Effector memory CD8-positive, alpha-beta T cell (primary cell): ENCODE results near the gene NR2E1.
A peak's percentile ranks its signal among the peaks of the same experiment; 100 is the strongest.

Source experiments
- ATAC-seq: fragments of 150-1000 bp; cut with Tn5 transposase; replicated peaks from 2 replicates; pipeline ENCODE4 v1.10.0; 2021; ENCODE audit warnings: mild to moderate bottlenecking, moderate library complexity
- DNase-seq, 3 experiments: peaks; one replicate each; pipeline ENCODE4 v3.0.0; 2021
- H3K27ac Mint-ChIP-seq, 2 donors: one replicate each; pipeline ENCODE4 v1.8.0; 2022; ENCODE audit warnings: mild to moderate bottlenecking in 2 of 2, mixed read lengths in 2 of 2, moderate library complexity in 2 of 2
- H3K27me3 Mint-ChIP-seq, 2 donors: one replicate each; pipeline ENCODE4 v1.8.0; 2022; ENCODE audit warnings: mixed read lengths in 2 of 2
- H3K36me3 Mint-ChIP-seq: one replicate; pipeline ENCODE4 v1.8.0; 2022; ENCODE audit warnings: mild to moderate bottlenecking, moderate library complexity, mixed read lengths; ENCODE audit not compliant: insufficient read depth
- H3K4me1 Mint-ChIP-seq, 2 donors: one replicate each; pipeline ENCODE4 v1.8.0; 2022; ENCODE audit warnings: low read depth in 2 of 2, mixed read lengths in 2 of 2
- H3K4me3 Mint-ChIP-seq, 2 donors: one replicate each; pipeline ENCODE4 v1.8.0; 2022; ENCODE audit warnings: mild to moderate bottlenecking in 2 of 2, mixed read lengths in 2 of 2, moderate library complexity in 2 of 2
- H3K9me3 Mint-ChIP-seq, 2 donors: one replicate each; pipeline ENCODE4 v1.8.0; 2022; ENCODE audit warnings: mixed read lengths in 2 of 2

The NR2E1 gene

GRCh38 chr6:108127826-108128225 lies 38.0 kb upstream of the NR2E1 start:
- Mint-ChIP-seq H3K9me3 (no peaks in the 10 kb centered on the region), H3K36me3 (no peaks in the 10 kb centered on the region), H3K4me3 (no peak overlapping the region), H3K27ac (no peak overlapping the region), H3K4me1 (peaks cover 0 to 4% of the 10 kb centered on the region in 2 donors), H3K27me3 (peaks cover 72 to 92% of the 10 kb centered on the region in 2 donors)
- ATAC-seq (no peak), DNase-seq (no peak)

GRCh38 chr6:108130262-108130661 lies 35.6 kb upstream of the NR2E1 start:
- DNase-seq: no peak
- H3K27me3 Mint-ChIP-seq: peaks cover 66 to 86% of the 10 kb centered on the region in 2 donors

GRCh38 chr6:108132863-108133262 lies 33.0 kb upstream of the NR2E1 start:
- Mint-ChIP-seq H3K9me3 (no peaks in the 10 kb centered on the region), H3K27ac (no peak overlapping the region), H3K4me1 (peaks cover 5 to 6% of the 10 kb centered on the region in 2 donors), H3K4me3 (peak overlapping the region in 1 of 2 donors; percentile 80), H3K27me3 (peaks cover 74 to 91% of the 10 kb centered on the region in 2 donors), H3K36me3 (no peaks in the 10 kb centered on the region)
- no peak for ATAC-seq
- DNase-seq: no peak

More at GRCh38 chr6:108130262-108130661, 35.6 kb upstream of the NR2E1 start:
- H3K9me3 Mint-ChIP-seq: no peaks in the 10 kb centered on the region
- H3K4me1 Mint-ChIP-seq: peaks cover 5 to 6% of the 10 kb centered on the region in 2 donors
- no peak overlapping the region for H3K27ac Mint-ChIP-seq
- no peak overlapping the region for H3K4me3 Mint-ChIP-seq
- H3K36me3 Mint-ChIP-seq: no peaks in the 10 kb centered on the region
- no peak for ATAC-seq

GRCh38 chr6:108133594-108134179 lies 32.1 kb upstream of the NR2E1 start:
- no peak overlapping the region for H3K27ac Mint-ChIP-seq
- DNase-seq: no peak
- H3K27me3 Mint-ChIP-seq: peaks cover 75 to 91% of the 10 kb centered on the region in 2 donors

GRCh38 chr6:108134213-108134970 lies 31.4 kb upstream of the NR2E1 start:
- H3K27ac Mint-ChIP-seq: no peak overlapping the region
- peaks cover 71 to 90% of the 10 kb centered on the region in 2 donors for H3K27me3 Mint-ChIP-seq
- H3K36me3 Mint-ChIP-seq: no peaks in the 10 kb centered on the region
- peaks cover 5 to 6% of the 10 kb centered on the region in 2 donors for H3K4me1 Mint-ChIP-seq
- peak overlapping the region in 1 of 2 donors; percentile 10 for H3K4me3 Mint-ChIP-seq
- no peaks in the 10 kb centered on the region for H3K9me3 Mint-ChIP-seq
- DNase-seq (no peak), ATAC-seq (no peak)

More at GRCh38 chr6:108133594-108134179, 32.1 kb upstream of the NR2E1 start:
- peak overlapping the region; percentile 80 to 84 for H3K4me3 Mint-ChIP-seq
- ATAC-seq: peak; percentile 69
- H3K9me3 Mint-ChIP-seq: no peaks in the 10 kb centered on the region
- peaks cover 5 to 6% of the 10 kb centered on the region in 2 donors for H3K4me1 Mint-ChIP-seq
- no peaks in the 10 kb centered on the region for H3K36me3 Mint-ChIP-seq

- no peaks in the 10 kb centered on the region for H3K4me1 Mint-ChIP-seq
- ATAC-seq (no peak), DNase-seq (no peak)
- H3K27ac Mint-ChIP-seq: no peak overlapping the region
- H3K36me3 Mint-ChIP-seq: no peaks in the 10 kb centered on the region
- no peaks in the 10 kb centered on the region for H3K9me3 Mint-ChIP-seq
- H3K27me3 Mint-ChIP-seq: peaks cover 50 to 67% of the 10 kb centered on the region in 2 donors
- H3K4me3 Mint-ChIP-seq: no peak overlapping the region
These were observed 23.6 kb upstream of the NR2E1 start for GRCh38 chr6:108142240-108142639.

- DNase-seq (no peak), ATAC-seq (no peak)
- Mint-ChIP-seq H3K27ac (no peak overlapping the region), H3K4me3 (no peak overlapping the region), H3K4me1 (no peaks in the 10 kb centered on the region), H3K27me3 (peaks cover 49 to 66% of the 10 kb centered on the region in 2 donors), H3K36me3 (no peaks in the 10 kb centered on the region), H3K9me3 (no peaks in the 10 kb centered on the region)
These were observed 20.2 kb upstream of the NR2E1 start for GRCh38 chr6:108145639-108146038.

GRCh38 chr6:108152446-108152845 lies 13.4 kb upstream of the NR2E1 start:
- Mint-ChIP-seq H3K27ac (no peak overlapping the region), H3K4me1 (peaks cover 0 to 8% of the 10 kb centered on the region in 2 donors), H3K4me3 (no peak overlapping the region), H3K36me3 (no peaks in the 10 kb centered on the region), H3K9me3 (no peaks in the 10 kb centered on the region), H3K27me3 (peaks cover 71 to 85% of the 10 kb centered on the region in 2 donors)
- DNase-seq: no peak
- ATAC-seq: no peak

GRCh38 chr6:108156180-108156937 lies 9.5 kb upstream of the NR2E1 start:
- Mint-ChIP-seq H3K36me3 (no peaks in the 10 kb centered on the region), H3K4me3 (peak overlapping the region; percentile 61 to 78), H3K27me3 (peaks cover 76 to 92% of the 10 kb centered on the region in 2 donors), H3K27ac (no peak overlapping the region), H3K4me1 (peaks cover 5 to 12% of the 10 kb centered on the region in 2 donors), H3K9me3 (no peaks in the 10 kb centered on the region)
- ATAC-seq (peak; percentile 17), DNase-seq (no peak)

GRCh38 chr6:108156938-108157233 lies 8.9 kb upstream of the NR2E1 start:
- ATAC-seq: no peak

GRCh38 chr6:108157234-108157980 lies 8.4 kb upstream of the NR2E1 start:
- no peaks in the 10 kb centered on the region for H3K36me3 Mint-ChIP-seq
- peaks cover 82 to 98% of the 10 kb centered on the region in 2 donors for H3K27me3 Mint-ChIP-seq
- no peak for DNase-seq
- peak overlapping the region; percentile 61 to 78 for H3K4me3 Mint-ChIP-seq
- no peak overlapping the region for H3K27ac Mint-ChIP-seq
- ATAC-seq: peak; percentile 29
- H3K4me1 Mint-ChIP-seq: peaks cover 5 to 12% of the 10 kb centered on the region in 2 donors
- no peaks in the 10 kb centered on the region for H3K9me3 Mint-ChIP-seq

More at GRCh38 chr6:108156938-108157233, 8.9 kb upstream of the NR2E1 start:
- DNase-seq: no peak
- peaks cover 5 to 12% of the 10 kb centered on the region in 2 donors for H3K4me1 Mint-ChIP-seq
- no peaks in the 10 kb centered on the region for H3K9me3 Mint-ChIP-seq
- H3K4me3 Mint-ChIP-seq: peak overlapping the region; percentile 61 to 78
- H3K27ac Mint-ChIP-seq: no peak overlapping the region
- H3K36me3 Mint-ChIP-seq: no peaks in the 10 kb centered on the region
- H3K27me3 Mint-ChIP-seq: peaks cover 79 to 93% of the 10 kb centered on the region in 2 donors

GRCh38 chr6:108157981-108158525 lies 7.8 kb upstream of the NR2E1 start:
- ATAC-seq (peak; percentile 14), DNase-seq (no peak)
- no peaks in the 10 kb centered on the region for H3K9me3 Mint-ChIP-seq
- no peak overlapping the region for H3K27ac Mint-ChIP-seq
- no peaks in the 10 kb centered on the region for H3K36me3 Mint-ChIP-seq
- peak overlapping the region; percentile 61 to 78 for H3K4me3 Mint-ChIP-seq
- H3K4me1 Mint-ChIP-seq: peaks cover 5 to 12% of the 10 kb centered on the region in 2 donors
- H3K27me3 Mint-ChIP-seq: peaks cover 87 to 99% of the 10 kb centered on the region in 2 donors

- H3K4me3 Mint-ChIP-seq: no peak overlapping the region
These were observed 5.8 kb upstream of the NR2E1 start for GRCh38 chr6:108159981-108160380.

More at GRCh38 chr6:108159981-108160380, 5.8 kb upstream of the NR2E1 start:
- no peak for ATAC-seq
- Mint-ChIP-seq H3K27ac (no peak overlapping the region), H3K27me3 (peaks cover 89 to 99% of the 10 kb centered on the region in 2 donors), H3K9me3 (no peaks in the 10 kb centered on the region), H3K4me1 (peaks cover 12 to 16% of the 10 kb centered on the region in 2 donors), H3K36me3 (peaks cover 7% of the 10 kb centered on the region)
- DNase-seq: no peak
